ENCODE measurements around the gene CCDC188.

Gene CCDC188

DNA sequence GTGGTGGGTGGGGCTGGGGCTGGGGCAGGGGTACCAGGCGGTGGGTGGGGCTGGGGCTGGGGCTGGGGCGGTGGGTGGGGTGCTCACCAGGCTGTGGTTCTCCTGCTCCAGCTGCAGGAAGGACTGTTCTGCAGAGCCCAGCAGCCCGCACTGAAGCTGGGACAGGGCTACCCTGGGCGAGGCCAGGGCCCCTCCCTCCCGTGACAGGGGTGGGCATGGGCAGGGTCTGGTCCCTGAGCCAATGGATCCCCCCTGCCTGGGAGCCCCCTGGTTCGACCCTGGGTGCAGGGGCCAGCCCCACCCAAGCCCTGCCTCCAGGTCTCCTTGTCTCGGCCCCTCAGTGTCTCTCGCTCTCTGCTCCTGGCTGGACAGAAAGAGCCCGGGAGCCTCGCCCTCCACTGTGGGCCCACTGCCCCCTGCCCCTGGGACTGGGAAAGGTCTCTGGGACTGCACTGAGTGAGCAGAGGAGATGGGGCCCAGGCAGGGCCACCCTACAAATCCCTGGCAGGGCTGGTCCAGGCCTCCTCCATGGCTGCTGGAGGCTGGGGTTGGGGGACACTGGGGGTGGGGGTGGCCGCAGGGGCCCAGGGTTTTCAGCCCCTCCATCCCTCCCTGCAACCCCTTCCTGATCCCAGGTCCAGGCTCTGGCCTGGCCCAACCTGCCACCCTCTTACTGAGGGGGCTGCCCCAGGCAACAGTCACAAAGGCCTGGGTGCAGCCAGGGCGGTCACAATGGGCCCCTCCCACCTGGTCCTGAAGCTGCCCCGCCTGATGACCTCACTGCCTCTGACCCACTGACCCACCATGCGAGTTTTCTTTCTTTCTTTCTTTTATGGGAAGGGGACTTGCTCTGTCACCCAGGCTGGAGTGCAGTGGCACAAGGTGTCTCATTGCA, at the start of gene CCDC188:
CCDC188 (minus strand) TSS at position 675 of the 895 bp plus-strand sequence; CDS start at position 606, 69 bp downstream.
- DNase-seq (ENCODE audit: low spot score): no peak

DNA sequence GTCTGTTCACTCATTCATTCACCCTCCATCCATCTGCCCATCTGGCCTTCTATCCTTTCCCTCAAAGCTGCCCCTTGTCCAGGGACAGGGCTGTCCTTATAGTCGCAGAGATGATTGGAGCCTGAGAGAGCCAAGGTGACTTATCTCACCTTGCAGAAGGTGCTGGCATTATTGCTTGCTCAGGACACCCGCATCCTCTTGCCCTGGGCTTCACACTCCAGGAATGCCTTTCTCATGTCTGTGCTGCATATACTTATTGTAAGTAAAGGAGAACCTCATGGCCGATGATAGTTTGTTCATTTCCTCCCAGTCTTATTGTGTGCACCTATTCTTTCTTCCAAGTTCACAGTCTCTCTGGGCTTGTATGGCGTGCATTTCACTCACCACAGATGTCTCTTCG, 49.1 kb upstream of the CCDC188 start:
- no peak for DNase-seq (ENCODE audit: low spot score)

DNA sequence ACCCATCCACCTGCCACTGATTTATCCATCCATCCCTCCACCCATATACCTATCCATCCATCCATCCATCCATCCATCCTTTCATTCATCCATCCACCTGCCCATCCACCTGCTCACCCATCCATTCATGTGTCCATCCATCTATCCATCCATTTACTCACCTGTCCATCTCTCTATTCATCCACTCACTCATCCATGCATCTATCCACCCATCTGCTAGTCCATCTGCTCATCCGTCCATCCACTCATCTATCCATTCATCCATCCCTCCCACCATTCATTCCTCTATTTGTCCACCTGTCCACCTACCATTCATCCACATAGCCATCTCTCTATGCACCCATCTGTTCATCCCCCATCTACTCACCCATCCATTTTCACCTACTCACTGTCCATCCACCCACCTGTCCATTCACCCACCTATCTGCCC, 48.6 kb upstream of the CCDC188 start:
- DNase-seq (ENCODE audit: low spot score): no peak

DNA sequence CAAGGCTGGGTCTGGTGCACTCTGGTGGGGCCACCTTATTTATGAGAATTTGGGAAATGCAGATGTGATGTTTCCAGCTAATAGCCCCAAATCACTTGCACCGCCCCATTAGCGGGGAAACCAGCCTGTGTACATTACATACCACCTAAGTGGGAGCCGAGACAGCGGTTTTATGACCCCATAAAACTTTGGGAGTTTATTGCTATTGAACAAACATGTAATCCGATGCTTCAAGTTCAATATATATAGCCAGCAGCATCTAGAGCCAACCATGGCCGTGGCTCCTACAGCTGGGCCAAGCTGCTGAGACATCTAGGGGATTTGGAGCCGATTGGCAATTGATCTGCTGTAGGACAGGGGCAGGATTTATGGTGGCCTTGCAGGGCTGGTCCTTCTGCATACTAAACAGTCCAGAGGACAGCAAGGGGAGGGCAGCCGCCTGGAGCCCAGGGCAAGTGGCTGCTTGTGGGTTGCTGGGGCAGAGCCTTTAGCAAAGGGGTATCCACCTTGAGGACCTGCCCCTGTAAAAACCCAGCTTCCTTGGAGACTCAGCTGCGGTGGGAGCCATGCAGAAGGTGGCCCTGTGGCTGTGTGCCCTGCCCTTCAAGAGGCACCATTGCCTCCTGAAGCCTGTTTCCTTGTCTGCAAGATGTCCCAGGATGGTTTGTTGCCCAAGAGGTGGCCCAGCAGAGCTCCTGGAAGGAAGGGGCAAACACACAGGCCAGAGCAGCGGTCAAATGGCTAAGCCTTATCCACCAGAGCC, 47.9 kb upstream of the CCDC188 start:
- no peak for DNase-seq (ENCODE audit: low spot score)

DNA sequence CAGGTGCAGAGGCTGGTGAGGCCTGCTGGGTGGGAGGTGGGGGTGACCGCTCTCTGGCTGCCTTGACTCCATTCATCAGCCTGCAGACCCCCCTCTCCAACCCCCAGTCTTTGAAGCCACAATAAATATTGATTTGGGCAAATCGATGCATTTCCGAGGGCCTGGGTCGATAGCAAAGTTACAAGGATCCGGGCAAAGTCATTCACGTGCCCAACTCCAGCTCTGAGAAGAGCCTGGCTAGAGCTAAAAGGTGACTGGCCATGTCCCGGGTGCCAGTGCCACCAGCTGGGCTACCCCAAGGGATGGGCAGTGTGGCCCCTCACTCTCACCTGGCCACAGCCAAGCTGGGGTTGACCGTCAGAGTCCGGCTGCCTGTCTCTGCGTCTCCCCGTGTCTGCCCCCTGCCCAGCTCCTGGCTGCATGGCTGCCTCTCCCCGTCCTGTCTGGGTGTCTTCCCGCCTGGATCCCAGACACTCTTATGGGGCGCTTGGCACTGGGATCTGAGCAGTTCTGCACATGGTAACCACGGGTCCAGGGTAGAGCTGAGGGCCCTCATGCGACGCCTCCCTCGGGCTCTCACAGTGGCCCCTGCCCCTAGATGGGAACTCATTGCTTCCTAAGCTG, 46.7 kb upstream of the CCDC188 start:
- no peak for DNase-seq (ENCODE audit: low spot score)

DNA sequence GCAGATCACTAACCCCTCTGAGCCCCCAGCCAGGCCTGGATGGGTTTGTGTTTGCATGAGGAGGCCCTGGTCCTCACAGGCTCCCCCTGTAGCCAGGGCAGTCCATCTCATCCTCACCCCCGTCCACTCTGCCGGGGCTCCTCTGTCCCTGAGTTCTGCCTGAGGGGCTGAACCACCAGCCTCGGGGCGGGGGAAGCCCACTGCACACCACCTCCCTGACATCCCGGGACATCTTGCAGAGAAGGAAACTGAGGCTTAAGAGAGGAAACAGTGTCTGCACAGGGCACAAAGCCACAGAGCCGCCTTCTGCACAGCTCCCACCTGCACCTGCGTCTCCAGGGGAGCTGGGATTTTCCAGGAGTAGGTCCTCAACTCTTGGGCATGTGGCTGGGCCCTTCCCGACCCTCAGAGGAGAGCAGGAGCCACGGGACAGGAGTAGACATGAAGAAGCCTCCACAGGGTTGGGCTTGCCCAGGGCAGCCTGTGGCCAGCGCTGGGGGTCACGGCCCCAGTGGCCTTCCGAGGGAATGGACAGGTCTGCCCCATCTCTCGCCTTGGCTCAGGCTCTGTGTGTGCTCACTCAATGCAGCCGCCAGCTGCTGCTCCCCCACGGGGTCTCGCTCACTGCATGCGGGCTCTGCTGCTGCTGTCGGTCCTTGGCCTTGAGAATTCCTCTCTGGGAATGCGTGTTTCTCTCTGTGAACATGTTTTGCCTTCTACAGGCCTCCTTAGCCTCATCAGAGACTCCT, 45.4 kb upstream of the CCDC188 start:
- DNase-seq (ENCODE audit: low spot score): no peak

DNA sequence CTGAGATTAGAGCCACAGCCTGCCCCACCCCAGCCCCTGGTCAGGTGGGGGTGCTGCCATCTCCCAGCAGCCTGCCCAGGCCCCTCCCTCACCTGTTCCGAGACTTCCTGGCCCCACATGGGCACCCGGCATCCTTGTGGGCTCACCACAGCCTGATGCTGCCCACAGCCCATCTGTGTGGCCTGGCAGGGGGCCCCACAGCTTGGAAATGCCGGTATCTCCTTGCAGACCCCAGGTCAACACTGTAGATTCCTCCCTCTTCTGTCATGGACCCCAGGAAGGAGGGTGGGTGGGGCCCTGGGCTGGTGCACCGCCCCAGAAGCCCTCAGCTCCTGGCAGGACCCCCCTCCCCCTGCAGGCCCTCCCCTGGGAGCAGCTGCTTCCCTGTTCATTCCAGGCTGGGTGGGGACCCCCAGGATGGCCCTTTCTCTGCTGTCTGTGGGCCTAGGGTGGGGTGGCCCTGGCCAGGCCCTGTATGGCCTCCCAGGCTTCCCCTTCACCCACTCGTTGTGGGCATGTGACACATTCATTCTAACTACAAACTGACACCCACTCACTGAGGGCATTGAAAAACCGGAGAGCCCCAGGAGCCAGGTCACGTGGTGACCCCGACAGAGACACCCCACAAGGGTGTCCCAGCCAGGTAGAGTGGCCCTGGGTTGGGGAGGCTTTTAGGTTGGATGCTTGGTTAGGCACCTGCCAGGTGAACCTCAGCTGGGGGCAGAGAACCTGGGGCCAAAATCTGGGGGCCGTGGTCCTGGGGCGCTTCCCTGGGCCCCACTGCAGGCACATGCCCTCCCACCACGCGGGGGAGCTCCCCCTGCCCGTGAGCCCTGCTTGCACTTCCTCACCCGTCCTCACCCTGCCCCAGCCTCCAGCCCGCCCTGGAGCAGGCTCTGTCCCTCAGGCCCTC, 44.1 kb upstream of the CCDC188 start:
- no peak for DNase-seq (ENCODE audit: low spot score)

DNA sequence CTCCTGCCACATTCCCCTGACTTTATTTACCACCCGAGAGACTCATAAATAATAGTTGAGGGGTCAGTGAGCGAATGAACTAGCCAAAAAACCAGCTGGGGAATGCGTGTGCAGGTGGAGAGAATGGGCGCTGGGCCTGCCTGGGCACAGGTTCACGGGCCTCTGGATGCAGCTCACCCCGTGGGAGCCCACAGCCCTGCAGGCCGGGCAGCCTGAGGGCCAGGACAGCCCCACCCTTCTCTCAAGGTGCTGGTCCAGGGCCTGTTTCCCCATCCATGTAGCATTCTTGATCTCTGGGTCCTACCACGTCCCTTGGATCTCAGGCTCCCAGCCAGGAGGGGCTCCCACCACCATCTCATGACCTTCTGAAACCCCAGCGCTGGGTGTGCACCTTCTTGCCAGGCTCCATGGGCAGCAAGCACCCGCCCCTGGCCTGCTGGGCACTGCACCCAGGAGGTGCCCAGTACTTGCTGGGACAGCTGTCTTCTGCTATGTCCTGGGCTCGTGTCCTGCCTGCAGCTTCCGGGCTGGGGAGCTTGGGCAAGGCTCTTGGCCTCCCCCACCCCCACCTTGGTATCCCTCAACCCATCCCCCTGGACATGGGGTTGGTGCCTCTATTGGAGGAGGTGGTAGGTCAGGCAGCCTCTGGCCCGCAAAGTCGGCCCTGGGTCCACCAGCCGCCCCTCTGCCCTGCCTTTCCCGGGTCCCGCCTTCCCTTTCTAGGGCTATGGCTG, 43.1 kb upstream of the CCDC188 start:
- no peak for DNase-seq (ENCODE audit: low spot score)

DNA sequence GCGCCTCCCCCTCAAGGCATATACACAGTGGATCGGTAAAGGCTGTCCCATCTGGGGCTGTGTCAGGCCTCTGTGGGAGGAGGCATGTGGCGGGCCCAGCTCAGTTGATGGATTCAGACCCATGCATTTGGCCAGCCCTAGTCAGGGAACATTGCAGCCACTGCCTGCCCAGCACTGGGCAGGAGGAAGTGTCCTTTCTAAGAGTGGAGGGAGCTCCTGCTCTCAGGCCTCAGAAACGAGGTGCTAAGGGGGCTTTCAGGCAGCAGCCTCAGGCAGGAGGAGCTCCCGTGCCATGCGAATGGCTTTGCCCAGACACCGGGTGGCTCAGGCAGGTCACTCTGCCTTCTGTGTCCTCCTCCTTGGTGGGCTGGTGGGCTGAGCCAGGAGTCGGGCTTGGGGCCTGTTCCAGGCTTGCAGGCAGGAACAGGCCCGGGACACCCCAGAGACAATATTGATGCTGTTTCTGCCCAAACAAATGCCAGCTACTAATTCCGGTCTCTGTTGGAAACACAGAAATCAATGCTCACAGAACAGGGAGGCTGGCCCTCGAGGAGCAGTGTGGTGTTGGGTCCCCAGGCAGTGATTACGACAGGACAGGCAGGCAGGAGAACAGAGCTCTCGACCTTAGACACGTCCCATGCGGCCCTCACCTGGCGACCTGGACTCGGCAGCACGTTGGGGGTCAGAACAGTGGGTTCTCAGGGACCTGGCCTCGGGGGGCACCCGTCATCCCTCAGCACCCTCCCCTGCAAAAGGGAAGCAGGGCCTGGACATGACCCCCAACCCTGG, 42.3 kb upstream of the CCDC188 start:
- DNase-seq (ENCODE audit: low spot score): no peak

DNA sequence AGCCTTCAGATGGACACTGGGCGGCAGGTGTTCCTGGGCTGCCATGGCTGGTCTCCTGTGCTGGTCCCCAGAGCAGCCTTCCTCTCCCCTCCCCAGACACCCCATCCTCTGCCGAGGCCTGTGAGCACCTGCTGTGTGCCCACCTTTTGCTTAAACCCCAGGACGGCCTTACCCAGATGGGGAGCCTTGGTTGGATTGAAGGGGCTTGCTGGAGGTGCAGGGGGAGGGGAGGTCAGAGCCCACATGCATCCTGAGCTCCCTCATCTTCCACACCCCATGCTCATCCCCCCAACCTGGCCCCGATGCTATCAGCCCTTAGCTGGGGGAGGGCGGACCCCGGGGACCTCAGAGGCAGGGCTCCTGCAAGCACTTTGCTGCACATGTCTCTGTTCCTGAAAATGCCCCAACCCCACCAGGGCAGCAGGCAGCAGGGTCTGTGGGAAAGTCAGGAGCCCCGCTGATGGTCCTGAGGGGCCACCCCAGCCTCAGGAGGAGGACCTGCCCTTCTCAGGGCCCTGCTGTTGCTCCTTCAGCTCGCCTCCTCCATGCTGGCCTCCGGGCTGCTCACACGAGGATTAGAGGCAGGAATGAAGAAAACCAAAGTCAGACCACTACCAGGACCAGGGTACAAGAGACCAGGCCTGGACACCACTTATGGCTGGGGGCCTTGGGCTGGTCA, 41.6 kb upstream of the CCDC188 start:
- no peak for DNase-seq (ENCODE audit: low spot score)

DNA sequence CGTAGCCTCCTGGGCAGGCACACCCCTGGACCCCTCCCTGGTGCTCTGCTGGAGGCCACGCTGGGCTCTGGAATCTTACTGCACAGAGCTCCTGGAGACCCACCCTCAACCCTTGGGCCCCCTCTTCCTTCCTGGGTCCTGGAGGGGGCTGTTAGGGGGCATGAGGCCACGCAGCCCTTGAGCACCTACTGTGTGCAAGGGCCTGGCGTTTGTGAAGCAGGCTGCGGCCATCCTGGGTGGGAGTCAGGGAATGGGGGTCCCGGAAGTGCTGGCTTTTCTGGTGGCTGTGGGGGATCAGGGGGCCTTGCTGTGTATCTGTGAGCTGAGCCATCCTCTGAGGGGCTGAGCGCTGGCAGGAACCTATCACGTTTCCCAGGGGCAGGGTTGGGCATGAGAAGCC, 40.9 kb upstream of the CCDC188 start:
- DNase-seq (ENCODE audit: low spot score): no peak

DNA sequence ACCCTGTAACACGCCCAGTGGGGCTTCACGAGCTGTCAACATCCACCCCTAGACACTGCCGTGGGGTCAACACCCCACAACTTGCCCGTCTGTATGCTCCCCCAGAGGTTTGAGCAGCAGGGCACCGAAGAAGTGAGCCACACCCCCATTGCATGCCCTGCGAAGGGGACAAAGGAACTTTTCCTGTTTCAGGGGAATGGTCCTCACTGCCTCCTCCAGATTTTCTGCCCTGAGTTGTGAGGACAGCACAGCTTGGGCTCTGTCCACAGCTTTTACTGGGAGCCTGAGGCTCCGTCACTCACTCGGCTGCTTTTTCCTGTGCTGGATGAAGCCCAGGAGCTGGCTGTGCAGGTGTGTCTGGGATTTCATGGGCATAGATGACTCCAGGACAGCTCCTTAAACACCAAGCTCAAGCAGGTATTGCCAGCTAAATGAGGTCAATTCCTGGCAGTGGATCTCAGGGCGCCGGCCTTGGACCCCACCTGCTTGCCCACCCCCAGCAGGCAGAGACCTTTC, 40.2 kb upstream of the CCDC188 start:
- no peak for DNase-seq (ENCODE audit: low spot score)

DNA sequence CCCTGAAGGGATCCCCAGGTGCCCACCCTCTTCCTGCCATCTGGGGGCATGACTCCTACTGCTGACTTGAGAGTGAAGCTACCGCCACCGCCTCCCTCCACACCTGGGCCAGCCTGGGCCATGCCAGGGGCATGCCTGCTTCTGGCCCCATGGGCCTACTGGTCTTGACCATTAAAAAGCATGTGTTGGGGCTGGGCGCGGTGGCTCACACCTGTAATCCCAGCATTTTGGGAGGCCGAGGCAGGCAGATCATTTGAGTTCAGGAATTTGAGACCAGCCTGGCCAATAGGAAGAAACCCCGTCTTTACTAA, 37.7 kb upstream of the CCDC188 start:
- DNase-seq (ENCODE audit: low spot score): no peak

DNA sequence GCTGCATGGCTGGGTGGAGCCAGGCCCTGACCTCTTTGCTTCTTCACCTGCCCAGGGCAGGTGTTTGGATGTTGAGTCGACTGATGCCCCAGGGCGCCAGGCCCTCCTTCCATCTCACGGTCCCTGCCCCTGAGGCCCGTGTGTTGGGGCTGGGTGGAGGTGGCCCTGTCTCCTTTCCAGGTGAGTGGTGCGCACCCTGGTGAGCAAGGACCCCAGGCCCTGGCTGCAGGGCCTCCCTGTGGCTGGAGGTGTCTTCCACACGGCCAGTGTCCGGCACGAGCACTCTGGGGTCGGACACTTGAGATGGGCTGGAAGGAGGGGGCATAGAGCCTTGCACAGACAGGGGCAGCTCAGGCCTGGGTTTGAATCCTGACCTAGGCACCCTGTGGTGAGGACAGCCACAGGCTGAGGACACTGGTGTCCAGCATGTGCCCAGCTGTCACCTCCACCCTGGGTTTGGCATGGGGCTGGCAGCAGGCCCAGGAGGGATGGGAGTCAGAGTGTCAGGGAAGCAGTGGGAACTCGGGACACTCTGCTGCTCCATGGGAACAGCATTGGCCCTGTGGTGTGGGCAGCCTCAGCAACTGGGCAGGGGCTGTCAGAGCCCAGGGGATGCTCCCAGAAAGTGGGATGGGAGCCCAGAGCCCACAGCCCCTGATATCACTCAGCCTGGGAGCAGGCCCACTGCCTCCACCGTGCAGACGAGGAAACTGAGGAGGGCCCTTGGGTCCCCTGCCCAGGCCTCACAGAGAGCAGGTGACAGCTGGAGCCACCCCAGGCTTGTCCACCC, 37.1 kb upstream of the CCDC188 start:
- no peak for DNase-seq (ENCODE audit: low spot score)

DNA sequence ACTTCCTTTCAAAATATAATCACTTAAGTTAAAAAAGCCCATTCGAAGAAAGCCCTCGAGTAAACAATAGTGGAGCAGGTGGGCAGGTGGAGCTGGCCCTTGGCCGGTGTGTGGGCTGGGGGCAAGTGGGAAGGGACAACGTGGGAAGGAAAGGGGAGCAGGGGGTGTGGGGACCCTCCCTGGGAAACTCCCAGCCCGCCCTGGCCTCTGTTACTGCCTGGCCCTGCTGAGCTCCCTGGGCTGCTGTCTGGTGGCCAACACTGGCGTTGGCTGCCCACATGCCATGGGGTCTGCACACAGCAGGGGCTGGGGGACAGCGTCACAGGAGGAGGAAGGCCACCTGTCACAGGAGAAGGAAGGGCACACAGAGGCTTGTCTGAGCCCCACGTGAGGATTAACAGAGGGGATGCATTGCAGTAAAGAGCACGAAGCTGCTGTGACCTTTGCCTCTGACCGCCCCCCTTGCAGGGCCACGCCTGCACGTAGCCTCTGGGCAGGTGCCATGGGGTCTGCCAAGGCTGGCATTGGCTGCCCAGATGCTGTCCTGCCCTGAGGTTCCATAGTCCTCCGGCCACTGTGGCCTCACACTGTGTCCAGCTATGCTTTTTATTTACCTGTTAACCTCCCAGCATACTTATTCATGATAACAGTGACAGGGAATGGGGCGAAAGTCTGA, 36.2 kb upstream of the CCDC188 start:
- no peak for DNase-seq (ENCODE audit: low spot score)

DNA sequence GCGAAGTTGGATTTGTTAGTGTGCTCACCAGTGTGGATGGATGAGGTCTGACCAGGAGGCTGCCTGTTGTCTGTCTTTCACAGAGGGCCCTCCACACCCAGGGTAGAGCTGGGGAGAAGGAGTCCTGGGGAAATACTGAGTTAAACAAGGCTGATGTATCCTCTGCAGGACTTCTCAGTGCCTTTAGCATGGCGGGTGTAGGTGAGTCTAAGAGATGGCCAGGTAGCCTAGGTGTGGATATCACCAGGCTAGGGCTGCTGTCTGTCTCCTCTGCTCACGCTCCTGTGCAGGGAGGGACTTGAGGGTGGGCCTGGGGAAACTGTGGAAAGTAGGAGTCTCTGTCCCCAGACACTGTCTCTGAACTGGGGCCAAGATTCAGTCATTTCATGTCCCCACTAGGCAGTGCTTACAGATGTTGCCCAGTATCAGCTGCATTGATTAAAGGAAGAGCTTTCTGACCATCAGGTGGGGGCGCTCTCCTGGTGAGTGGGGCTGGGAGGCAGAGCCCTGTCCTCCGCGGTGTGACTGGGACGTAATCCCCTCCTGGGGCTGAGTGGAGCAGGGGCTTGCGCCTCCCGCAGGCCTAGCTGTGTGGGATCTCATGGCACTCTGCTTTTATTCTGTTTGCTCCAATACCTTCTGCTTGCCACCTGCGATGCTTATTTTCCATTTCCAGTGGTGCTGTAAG, 35.5 kb upstream of the CCDC188 start:
- DNase-seq (ENCODE audit: low spot score): no peak

DNA sequence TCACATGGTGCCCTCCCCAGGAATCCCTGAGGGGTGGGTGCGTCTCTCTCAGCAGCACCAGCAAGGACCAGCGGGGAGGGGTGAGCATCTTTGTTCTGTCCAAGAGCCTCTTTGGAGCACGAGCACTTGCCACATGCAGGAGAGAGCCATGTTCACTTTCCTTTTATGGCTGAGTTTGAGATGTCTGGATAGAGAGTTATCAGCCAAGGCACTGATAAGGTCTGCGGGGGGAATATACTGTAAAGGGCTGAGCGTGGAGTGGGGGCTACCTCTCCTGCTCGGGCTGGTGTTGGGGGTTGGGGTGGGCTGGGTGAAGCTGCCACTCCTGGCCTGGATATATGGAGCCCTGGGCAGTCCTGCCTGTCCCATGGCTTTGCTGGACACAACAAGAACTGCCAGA, 34.9 kb upstream of the CCDC188 start:
- no peak for DNase-seq (ENCODE audit: low spot score)
